HepG2 (cell line): Measurements from ENCODE around the gene TBC1D1. TPM values are rescaled to one million over a fixed set of nuclear protein-coding genes. Genes with fewer than 3 reads are reported as not detected.

Experiments used
- BCL3 ChIP-seq: sonication (generic); formaldehyde crosslinking; IDR thresholded peaks from 2 replicates; pipeline ENCODE4 v1.5.1; 2020; ENCODE audit warnings: mild to moderate bottlenecking, missing genetic modification reagents, moderate library complexity
- HNRNPL ChIP-seq: fragments of 200-400 bp; formaldehyde crosslinking; IDR thresholded peaks from 2 replicates; pipeline ENCODE4 v1.6.1; 2017; ENCODE audit warnings: mild to moderate bottlenecking, low read depth, low read length
- LRRFIP1 ChIP-seq: sonication (generic); formaldehyde crosslinking; conservative IDR thresholded peaks from 2 replicates; pipeline ENCODE4 v1.4.0; 2020; ENCODE audit warnings: missing genetic modification reagents
- PHF21A ChIP-seq: sonication (generic); formaldehyde crosslinking; IDR thresholded peaks from 2 replicates; pipeline ENCODE4 v1.5.0; 2020; ENCODE audit warnings: mild to moderate bottlenecking, missing genetic modification reagents
- PRDM10 ChIP-seq: sonication (generic); formaldehyde crosslinking; IDR thresholded peaks from 2 replicates; pipeline ENCODE4 v1.4.0; 2020; ENCODE audit warnings: low read depth, missing genetic modification reagents
- PTBP1 ChIP-seq: fragments of 200-400 bp; formaldehyde crosslinking; IDR thresholded peaks from 2 replicates; pipeline ENCODE4 v1.6.1; 2018; ENCODE audit warnings: low read length, low read depth; ENCODE audit not compliant: poor library complexity, severe bottlenecking
- SAFB2 ChIP-seq: sonication (generic); formaldehyde crosslinking; IDR thresholded peaks from 2 replicates; pipeline ENCODE4 v1.5.1; 2020; ENCODE audit warnings: missing genetic modification reagents, low read depth, mild to moderate bottlenecking, borderline replicate concordance
- ZFAT ChIP-seq: sonication (generic); formaldehyde crosslinking; conservative IDR thresholded peaks from 2 replicates; pipeline ENCODE4 v1.8.1; 2023; ENCODE audit warnings: missing genetic modification reagents, inconsistent platforms
- ZFP90 ChIP-seq: sonication (generic); formaldehyde crosslinking; IDR thresholded peaks from 2 replicates; pipeline ENCODE4 v1.8.0; 2022; ENCODE audit warnings: missing genetic modification reagents, mild to moderate bottlenecking, inconsistent platforms, borderline replicate concordance
- ZMAT3 ChIP-seq: sonication (generic); formaldehyde crosslinking; conservative IDR thresholded peaks from 2 replicates; pipeline ENCODE4 v1.7.0; 2021; ENCODE audit warnings: missing genetic modification reagents
- ZNF432 ChIP-seq: sonication (generic); formaldehyde crosslinking; IDR thresholded peaks from 2 replicates; pipeline ENCODE4 v1.5.0; 2020; ENCODE audit warnings: missing genetic modification reagents, mild to moderate bottlenecking, borderline replicate concordance
- ZNF577 ChIP-seq: sonication (generic); formaldehyde crosslinking; IDR thresholded peaks from 2 replicates; pipeline ENCODE4 v1.4.0; 2020; ENCODE audit warnings: mild to moderate bottlenecking, low read depth, missing genetic modification reagents, borderline replicate concordance
- ZNF703 ChIP-seq: sonication (generic); formaldehyde crosslinking; IDR thresholded peaks from 2 replicates; pipeline ENCODE4 v1.5.1; 2020; ENCODE audit warnings: missing genetic modification reagents, mild to moderate bottlenecking, moderate library complexity, borderline replicate concordance
- ZNF724P ChIP-seq: sonication (generic); formaldehyde crosslinking; IDR thresholded peaks from 2 replicates; pipeline ENCODE4 v1.8.0; 2022; ENCODE audit warnings: missing genetic modification reagents, borderline replicate concordance
- ZNF816 ChIP-seq: sonication (generic); formaldehyde crosslinking; IDR thresholded peaks from 2 replicates; pipeline ENCODE4 v1.8.0; 2022; ENCODE audit warnings: missing genetic modification reagents, mild to moderate bottlenecking, borderline replicate concordance
- polyA plus RNA-seq, 8 experiments: library from polyadenylated mRNA; depleted of rRNA in 3 of 8; stranded (reverse) in 7 of 8; unstranded in 1 of 8; fragments of >200 nt; fragmentation: Illumina TruSeq in 4 of 8; extraction: Trizol in 4 of 8; gene quantifications; 2 replicates each; pipeline versions ENCODE4 v1.2.1 to v1.2.3, GENCODE V29; 2011 to 2016; ENCODE audit warnings: low read depth in 4 of 8, missing spikeins in 1 of 8, mixed read lengths in 1 of 8; ENCODE audit not compliant: insufficient read depth in 1 of 8
- total RNA-seq, 5 experiments: library from RNA; depleted of rRNA; stranded (reverse); fragments of >200 nt; fragmentation: Illumina TruSeq; extraction: Trizol; gene quantifications; 2 replicates each; pipeline ENCODE4 v1.2.3, GENCODE V29; 2016; ENCODE audit warnings: low read depth in 1 of 5
- TF ChIP-seq, protein P1 (sequence below): sonication (generic); formaldehyde crosslinking; IDR thresholded peaks from 2 replicates; pipeline ENCODE4 v1.4.0; 2020; ENCODE audit warnings: missing genetic modification reagents, mild to moderate bottlenecking, borderline replicate concordance

The TBC1D1 gene
- total and polyA plus RNA-seq, 2 of the 13 experiments (the other 11 are each of a cell fraction or from before 2014, with no cell fraction given): 37.3 to 62.8 TPM

DNA sequence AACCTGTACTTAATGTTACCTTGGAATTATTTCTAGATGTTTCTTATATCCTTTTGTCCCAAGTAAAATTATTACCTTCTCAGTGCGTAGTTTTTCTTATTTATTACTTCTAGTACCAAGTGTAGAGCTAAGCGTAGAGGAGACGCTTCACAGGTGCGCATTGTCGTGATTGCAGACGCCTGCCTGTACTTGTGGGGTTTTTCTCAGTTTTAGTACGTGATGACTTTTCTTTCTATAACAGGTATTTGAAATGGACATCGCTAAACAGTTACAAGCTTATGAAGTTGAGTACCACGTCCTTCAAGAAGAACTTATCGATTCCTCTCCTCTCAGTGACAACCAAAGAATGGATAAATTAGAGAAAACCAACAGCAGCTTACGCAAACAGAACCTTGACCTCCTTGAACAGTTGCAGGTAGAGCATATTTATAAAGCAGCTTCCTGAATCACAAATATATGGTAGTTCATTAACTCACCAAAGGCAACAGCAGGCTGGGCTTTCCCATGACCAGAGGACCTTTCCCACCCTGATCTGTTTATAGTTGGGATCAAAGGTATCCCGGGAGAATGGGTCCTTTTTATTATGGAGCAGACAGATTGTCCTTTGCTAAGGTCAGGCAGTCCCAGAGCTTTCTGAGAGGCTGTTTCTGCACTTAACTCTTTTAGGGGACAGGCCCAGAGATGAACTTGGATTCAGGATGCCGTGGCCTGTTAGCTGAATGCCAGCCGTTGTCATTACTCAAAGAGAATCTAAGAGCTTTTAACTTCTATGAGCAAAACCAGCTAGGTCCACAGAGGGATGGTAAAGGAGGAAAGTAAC, 242.2 kb downstream of the TBC1D1 start (continued):
- no peak; the same call in 1 of the 2 replicates for TF ChIP-seq PRDM10 (CRISPR knock-in tag)
- TF ChIP-seq ZNF724P (CRISPR knock-in tag): 0 out of 2 replicates have a peak, but pooled peaks have one; percentile 32
- 0 out of 2 replicates have a peak, but pooled peaks have one; percentile 63 for TF ChIP-seq ZMAT3 (CRISPR knock-in tag)
- no peak for TF ChIP-seq ZNF577 (CRISPR knock-in tag)
- no peak for TF ChIP-seq ZFP90 (CRISPR knock-in tag)
- peak; percentile 99 for TF ChIP-seq PHF21A (CRISPR knock-in tag)
- no peak; the same call in 1 of the 2 replicates for TF ChIP-seq SAFB2 (CRISPR knock-in tag)
- no peak for TF ChIP-seq ZNF816 (CRISPR knock-in tag)
- TF ChIP-seq HNRNPL: 0 out of 2 replicates have a peak, but pooled peaks have one; percentile 22
- no peak for TF ChIP-seq PTBP1
- no peak for TF ChIP-seq ZNF432
- peak; percentile 80 for TF ChIP-seq BCL3 (CRISPR knock-in tag)
- TF ChIP-seq ZNF703 (CRISPR knock-in tag): peak; percentile 96; the same call in 1 of the 2 replicates
- TF ChIP-seq, protein P1, sequence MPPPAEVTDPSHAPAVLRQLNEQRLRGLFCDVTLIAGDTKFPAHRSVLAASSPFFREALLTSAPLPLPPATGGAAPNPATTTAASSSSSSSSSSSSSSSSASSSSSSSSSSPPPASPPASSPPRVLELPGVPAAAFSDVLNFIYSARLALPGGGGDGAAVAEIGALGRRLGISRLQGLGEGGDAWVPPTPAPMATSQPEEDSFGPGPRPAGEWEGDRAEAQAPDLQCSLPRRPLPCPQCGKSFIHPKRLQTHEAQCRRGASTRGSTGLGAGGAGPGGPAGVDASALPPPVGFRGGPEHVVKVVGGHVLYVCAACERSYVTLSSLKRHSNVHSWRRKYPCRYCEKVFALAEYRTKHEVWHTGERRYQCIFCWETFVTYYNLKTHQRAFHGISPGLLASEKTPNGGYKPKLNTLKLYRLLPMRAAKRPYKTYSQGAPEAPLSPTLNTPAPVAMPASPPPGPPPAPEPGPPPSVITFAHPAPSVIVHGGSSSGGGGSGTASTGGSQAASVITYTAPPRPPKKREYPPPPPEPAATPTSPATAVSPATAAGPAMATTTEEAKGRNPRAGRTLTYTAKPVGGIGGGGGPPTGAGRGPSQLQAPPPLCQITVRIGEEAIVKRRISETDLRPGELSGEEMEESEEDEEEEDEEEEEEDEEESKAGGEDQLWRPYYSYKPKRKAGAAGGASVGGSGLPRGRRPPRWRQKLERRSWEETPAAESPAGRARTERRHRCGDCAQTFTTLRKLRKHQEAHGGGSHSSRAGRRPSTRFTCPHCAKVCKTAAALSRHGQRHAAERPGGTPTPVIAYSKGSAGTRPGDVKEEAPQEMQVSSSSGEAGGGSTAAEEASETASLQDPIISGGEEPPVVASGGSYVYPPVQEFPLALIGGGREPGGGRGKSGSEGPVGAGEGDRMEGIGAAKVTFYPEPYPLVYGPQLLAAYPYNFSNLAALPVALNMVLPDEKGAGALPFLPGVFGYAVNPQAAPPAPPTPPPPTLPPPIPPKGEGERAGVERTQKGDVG (CRISPR knock-in tag): no peak; the same call in 1 of the 2 replicates
- TF ChIP-seq LRRFIP1: no peak
- TF ChIP-seq ZFAT (CRISPR knock-in tag): no peak
